ENCODE data around the gene RALB.

Gene RALB

GRCh38 chr2:120269076-120269744 is 16.6 kb downstream of the RALB start:
- no peak for DNase-seq

- DNase-seq = no peak
Measured at GRCh38 chr2:120269816-120270215, 17.2 kb downstream of the RALB start.

DNA sequence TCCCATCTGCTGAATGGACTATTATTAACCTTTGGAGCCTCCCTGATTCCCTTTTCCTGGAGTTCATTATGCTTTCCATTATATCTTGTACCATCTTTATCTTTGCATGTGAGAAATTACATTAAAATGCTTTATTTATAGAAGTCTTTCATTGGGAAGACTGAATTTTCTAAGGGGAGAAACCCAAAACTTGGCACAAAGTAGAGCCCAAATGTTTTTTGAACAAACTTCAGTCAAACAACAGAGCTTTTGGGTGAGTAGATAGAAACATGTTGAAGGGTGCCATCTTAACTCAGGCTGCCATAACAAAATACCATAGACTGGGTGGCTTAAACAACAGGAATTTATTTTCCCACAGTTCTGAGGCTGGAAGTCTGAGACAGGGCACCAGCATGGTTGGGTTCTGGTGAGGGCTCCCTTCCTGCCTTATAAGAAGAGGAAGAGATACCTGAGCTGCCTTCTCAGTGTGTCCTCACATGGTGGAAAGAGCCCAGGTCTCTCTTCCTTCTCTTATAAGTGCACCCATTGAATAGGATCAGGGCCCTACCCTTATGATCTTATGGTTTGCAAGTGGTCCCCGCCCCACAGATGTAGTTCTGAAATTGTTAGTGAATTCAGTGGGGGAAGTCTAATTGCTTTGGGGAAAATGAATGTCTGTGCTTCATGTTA is 19.2 kb downstream of the RALB start:
- DNase-seq = no peak

DNA sequence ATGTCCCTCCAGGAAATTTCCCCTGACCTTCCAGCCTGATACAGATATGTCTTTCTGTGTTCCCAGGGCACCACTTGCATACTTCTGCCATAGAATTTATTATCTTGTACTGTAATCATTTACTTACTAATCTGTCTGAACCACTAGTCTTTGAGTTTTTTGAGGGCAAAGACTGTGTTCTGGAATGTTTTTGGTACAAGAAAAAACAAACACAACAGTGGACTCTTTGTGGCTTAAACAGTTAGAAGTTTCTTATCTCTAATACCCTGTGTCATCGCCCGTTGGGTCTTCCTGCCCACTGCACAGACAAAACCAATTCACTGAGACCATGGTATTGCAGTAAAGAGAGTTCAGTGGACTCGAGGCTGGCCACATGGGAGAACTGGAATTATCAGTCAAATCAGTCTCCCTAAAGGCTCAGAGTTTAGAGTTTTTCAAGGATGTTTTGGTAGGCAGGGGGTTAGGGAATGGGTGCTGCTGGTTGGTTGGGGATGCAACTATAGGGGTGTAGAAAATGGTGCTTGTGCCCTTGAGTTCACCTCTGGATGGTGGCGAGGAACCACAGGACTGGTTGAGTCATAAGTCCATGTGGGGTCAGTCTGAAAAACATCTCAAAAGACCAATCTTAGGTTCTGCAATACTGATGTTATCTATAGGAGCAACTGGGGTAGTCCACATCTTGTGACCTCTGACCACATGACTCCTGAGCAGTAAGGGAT is 20.3 kb downstream of the RALB start:
- no peak for DNase-seq

DNA sequence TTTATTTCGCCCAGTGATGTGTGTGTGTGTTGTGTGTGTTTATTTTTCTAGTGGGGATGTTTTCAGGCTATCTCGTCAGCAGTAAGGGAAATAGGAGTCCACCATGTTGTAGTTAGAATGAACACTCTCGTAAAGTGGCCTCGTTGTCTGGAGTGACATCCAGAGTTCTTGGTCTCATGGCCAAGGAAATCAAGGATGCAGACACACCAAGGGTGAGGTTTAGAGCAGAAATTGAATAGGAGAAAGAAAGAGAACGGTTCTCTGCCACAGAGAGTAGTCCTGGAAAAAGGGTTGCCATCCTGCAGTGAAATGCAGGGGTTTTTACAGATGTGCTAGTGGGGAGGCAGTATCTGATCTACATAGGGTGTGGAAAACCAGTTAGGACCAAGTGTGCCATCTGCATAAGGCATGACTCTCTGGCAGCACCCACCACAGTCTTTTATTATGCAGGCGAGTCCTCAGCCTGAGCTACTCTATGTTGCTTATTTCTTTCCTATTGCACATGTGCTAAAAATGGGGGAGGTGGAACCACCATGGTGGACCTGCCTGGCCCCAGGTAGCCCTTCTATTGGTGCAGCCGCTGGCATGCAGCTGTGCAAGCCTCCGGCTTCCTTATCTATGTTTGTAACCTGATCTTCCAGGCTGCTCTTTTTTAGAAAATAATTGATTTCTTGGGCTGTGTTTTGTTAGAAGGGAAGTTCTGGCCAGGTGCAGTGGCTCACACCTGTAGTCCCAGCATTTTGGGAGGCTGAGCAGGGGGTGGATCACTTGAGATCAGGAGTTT is 23.2 kb downstream of the RALB start:
- DNase-seq = no peak

- DNase-seq = no peak
Measured at GRCh38 chr2:120277505-120278205, 25.0 kb downstream of the RALB start.

DNA sequence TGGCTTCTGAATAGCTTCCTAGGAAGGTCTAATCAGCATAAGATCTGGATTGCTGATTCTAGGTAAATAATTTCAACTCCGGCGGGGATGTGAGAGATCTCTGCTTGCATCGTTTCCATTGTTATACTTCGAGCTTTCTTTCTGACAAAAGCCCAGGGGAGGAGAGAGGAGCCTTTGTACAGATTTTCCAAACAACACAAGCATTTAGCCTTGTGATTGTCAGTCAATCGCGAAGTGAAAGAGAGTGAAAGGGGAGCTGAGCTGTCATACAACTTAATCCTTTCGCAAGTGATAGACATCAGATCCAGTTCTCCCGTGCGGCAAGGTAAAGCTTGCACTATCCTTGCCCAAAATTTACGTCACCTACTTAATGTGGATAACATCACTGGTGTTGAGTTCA is 26.2 kb downstream of the RALB start:
- DNase-seq = no peak

GRCh38 chr2:120279708-120280107 is 27.1 kb downstream of the RALB start:
- DNase-seq = no peak

DNA sequence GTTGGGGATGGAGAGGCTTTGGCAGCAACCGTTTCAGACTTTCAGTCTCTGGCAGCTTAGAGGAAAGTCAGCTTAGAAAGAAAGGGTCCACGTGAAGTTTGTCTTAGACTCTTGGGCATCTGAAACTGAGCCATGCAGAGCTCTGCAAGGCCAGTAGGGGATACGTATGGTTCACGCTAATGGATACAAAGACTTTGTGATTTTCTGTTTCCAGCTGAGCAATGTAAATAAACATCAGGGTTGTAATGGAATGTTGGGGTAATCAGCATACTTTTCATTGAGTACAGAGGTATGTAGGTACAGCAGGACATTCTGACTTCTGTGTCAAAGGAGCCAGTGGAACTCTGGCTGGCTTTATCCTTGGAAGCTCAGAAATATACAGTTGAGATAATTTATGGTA is 31.0 kb downstream of the RALB start:
- DNase-seq = no peak

DNA sequence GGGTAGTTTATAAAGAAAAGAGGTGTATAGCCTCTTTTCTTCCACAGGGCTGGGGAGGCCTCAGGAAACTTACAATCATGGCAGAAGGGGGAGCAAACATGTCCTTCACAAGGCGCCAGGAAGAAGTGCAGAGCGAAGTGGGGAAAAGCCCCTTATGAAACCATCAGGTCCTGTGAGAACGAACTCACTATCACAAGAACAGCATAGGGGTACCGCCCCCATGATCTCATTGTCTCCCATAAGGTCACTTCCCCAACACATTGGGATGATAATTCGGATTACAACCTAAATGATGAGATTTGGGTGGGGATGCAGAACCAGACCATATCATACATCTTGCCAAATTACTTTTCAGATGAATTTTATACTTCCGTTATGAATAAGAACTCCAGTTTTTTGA is 32.4 kb downstream of the RALB start:
- DNase-seq = no peak

GRCh38 chr2:120287183-120288015 is 34.7 kb downstream of the RALB start:
- no peak for DNase-seq

DNA sequence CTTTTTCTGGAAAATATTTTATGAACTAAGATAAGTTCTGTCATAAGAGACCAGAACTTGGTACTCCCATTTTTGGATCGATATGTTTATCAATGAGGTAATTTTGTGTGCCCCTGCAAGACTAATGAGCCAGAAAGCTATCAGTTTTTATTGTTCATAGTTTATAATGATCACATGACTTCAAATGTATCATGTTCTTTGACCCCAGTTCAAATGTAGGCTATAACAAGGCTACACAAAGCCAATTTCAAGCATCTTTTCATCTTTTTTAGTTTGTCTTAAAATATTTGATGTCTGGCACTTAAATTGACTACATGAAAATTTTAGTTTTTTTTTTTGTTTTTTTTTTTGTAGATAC is 35.3 kb downstream of the RALB start:
- DNase-seq = no peak

GRCh38 chr2:120289221-120289906 is 36.7 kb downstream of the RALB start:
- DNase-seq = no peak

- no peak for DNase-seq
Measured at GRCh38 chr2:120290737-120291136, 38.1 kb downstream of the RALB start.

- no peak for DNase-seq
Measured at GRCh38 chr2:120291401-120292311, 39.0 kb downstream of the RALB start.

- DNase-seq = no peak
Measured at GRCh38 chr2:120293096-120294007, 40.7 kb downstream of the RALB start.

GRCh38 chr2:120294008-120294340 is 41.3 kb downstream of the RALB start:
- DNase-seq = no peak

DNA sequence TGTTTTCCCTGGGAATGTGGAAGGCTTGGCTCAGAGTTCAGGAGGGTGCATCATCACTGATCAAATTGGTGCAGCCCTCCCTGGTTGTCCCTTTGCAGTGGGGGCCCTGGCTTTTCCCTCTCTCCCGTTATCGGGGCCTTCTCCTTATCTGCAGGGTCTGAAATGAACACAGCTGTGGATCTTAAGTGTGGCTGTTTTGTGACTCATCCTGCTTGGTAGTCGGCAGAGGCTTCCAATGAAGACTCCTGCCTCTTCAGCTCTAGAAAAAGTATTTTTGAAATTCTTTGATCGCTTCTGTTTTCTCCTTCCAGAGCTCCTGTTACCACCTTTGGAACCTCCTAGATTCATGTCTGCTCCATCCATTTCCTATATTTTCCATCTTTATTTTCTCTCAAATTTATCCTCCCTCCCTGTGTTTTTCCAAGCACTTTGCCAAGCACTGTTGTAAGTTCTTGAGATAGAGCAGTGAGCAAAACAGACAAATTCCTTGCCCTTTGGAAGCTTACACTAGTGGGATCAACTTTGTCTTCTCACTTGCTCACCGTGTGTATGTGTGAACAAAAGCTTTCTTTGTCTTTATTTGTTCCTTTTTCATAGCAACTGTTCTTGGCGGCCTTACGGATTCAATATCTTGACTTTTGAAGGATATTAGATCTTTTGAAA is 45.7 kb downstream of the RALB start:
- no peak for DNase-seq

DNA sequence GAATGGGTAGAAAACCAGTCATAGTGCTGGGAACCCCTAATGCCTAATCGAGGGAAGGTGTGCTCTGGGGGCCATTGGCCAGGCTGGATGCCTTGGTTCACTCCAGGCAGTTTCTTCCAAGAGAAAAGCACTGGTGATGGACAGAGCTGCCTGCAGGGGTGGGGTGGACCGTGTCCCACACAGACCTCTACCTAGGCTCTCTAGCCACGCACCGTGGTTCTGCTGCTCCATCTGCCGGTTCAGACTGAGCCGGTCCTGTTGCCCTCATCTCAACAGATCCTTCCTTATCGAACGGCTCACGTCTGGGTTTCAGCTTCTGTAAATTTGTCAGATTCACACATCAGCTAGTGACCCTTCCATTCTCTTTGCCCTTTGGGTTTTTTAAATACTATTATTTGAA is 46.4 kb downstream of the RALB start:
- DNase-seq = no peak
